Smooth muscle cell (in vitro differentiated cells): ENCODE results near the gene TSPEAR. TPM values are rescaled to one million over a fixed set of nuclear protein-coding genes. Genes with fewer than 3 reads are reported as not detected.

Experiments used
- DNase-seq: peaks from one replicate; lab custom pipeline; 2025; ENCODE audit not compliant: unreplicated experiment; lab: John Stamatoyannopoulos, UW
- H2AFZ ChIP-seq: fragments of 200-600 bp; sonication (generic); 2 replicates; pipeline ENCODE4 v1.6.0; 2016; ENCODE audit warnings: antibody characterized with exemption, low read depth, mild to moderate bottlenecking
- H3F3A ChIP-seq: fragments of 200-600 bp; sonication (generic); 2 replicates; pipeline ENCODE4 v1.6.0; 2017; ENCODE audit warnings: antibody characterized with exemption, low read depth
- H3K27ac ChIP-seq: fragments of 200-600 bp; sonication (generic); 2 replicates; pipeline ENCODE4 v1.5.1; 2016; ENCODE audit warnings: low read depth, mild to moderate bottlenecking
- H3K27me3 ChIP-seq: fragments of 200-600 bp; sonication (generic); 2 replicates; pipeline ENCODE4 v1.6.1; 2016; ENCODE audit warnings: low read depth, mild to moderate bottlenecking
- H3K36me3 ChIP-seq: fragments of 200-600 bp; sonication (generic); 2 replicates; pipeline ENCODE4 v1.5.1; 2016; ENCODE audit warnings: low read depth
- H3K4me1 ChIP-seq: fragments of 200-600 bp; sonication (generic); 2 replicates; pipeline ENCODE4 v1.5.1; 2016; ENCODE audit warnings: low read depth
- H3K4me2 ChIP-seq: fragments of 200-600 bp; sonication (generic); 2 replicates; pipeline ENCODE4 v1.6.0; 2016; ENCODE audit warnings: mild to moderate bottlenecking
- H3K4me3 ChIP-seq: fragments of 200-600 bp; sonication (generic); 2 replicates; pipeline ENCODE4 v1.5.1; 2016; ENCODE audit warnings: mild to moderate bottlenecking
- H3K79me2 ChIP-seq: fragments of 200-600 bp; sonication (generic); 2 replicates; pipeline ENCODE4 v1.6.0; 2016; ENCODE audit warnings: low read depth, mild to moderate bottlenecking
- H3K9ac ChIP-seq: fragments of 200-600 bp; sonication (generic); 2 replicates; pipeline ENCODE4 v1.6.0; 2016; ENCODE audit warnings: low read depth
- H3K9me3 ChIP-seq: fragments of 200-600 bp; sonication (generic); replicated peaks from 2 replicates; pipeline ENCODE4 v1.5.1; 2016; ENCODE audit warnings: low read depth
- H4K20me1 ChIP-seq: fragments of 200-600 bp; sonication (generic); 2 replicates; pipeline ENCODE4 v1.6.0; 2016; ENCODE audit warnings: low read depth
- CTCF ChIP-seq: fragments of 200-600 bp; sonication (generic); IDR thresholded peaks from 2 replicates; pipeline ENCODE4 v1.5.1; 2017; ENCODE audit warnings: borderline replicate concordance, mild to moderate bottlenecking, antibody characterized with exemption; ENCODE audit not compliant: insufficient read depth, poor library complexity, severe bottlenecking
- WGBS: methylation state at CpG from one replicate; pipeline ENCODE4 v1.1.7; 2016; ENCODE audit warnings: low lambda C conversion rate; 5-methylcytosine and 5-hydroxymethylcytosine counted together
- polyA plus RNA-seq: library from polyadenylated mRNA; unstranded; fragments of >200 nt; fragmentation: Nextera tagmentation; extraction: Ambion mirVana; gene quantifications from 2 replicates; pipeline ENCODE4 v1.2.1, GENCODE V29; 2016
- total RNA-seq: library from RNA; depleted of rRNA; stranded (reverse); fragments of >200 nt; gene quantifications from 2 replicates; pipeline ENCODE4 v1.2.3, GENCODE V29; 2014

TSPEAR gene
- total and polyA plus RNA-seq, 2 experiments from 2014 or later = 0.71 TPM; not detected in 1

GRCh38 chr21:44525391-44526095 is 185.8 kb downstream of the TSPEAR start:
- Histone ChIP-seq H3K4me1 (no peaks in the 10 kb centered on the region), H3K4me2 (no peak overlapping the region), H3K9ac (no peak overlapping the region), H3K79me2 (no peaks in the 10 kb centered on the region), H3K27me3 (no peaks in the 10 kb centered on the region), H2AFZ (no peak overlapping the region), H3K27ac (no peak overlapping the region), H4K20me1 (no peaks in the 10 kb centered on the region), H3K9me3 (no peaks in the 10 kb centered on the region), H3K4me3 (no peak overlapping the region), H3F3A (no peaks in the 10 kb centered on the region), H3K36me3 (no peaks in the 10 kb centered on the region)
- TF ChIP-seq CTCF = no peak
- 96% methylated on average over 20 of the region's 20 CpGs for WGBS
- no peak for DNase-seq

GRCh38 chr21:44524414-44525371 is 186.7 kb downstream of the TSPEAR start:
- H4K20me1 ChIP-seq = no peaks in the 10 kb centered on the region
- H3K9ac ChIP-seq = no peak overlapping the region
- no peaks in the 10 kb centered on the region for H3K4me1 ChIP-seq
- H3F3A ChIP-seq = no peaks in the 10 kb centered on the region
- no peaks in the 10 kb centered on the region for H3K36me3 ChIP-seq
- no peak for DNase-seq
- H3K27me3 ChIP-seq = no peaks in the 10 kb centered on the region
- H3K9me3 ChIP-seq = no peaks in the 10 kb centered on the region
- no peak overlapping the region for H2AFZ ChIP-seq
- TF ChIP-seq CTCF = no peak
- H3K79me2 ChIP-seq = no peaks in the 10 kb centered on the region
- no peak overlapping the region for H3K27ac ChIP-seq
- H3K4me2 ChIP-seq = no peak overlapping the region
- no peak overlapping the region for H3K4me3 ChIP-seq
- WGBS = 73% methylated on average over 2 of the region's 2 CpGs

- Histone ChIP-seq H3K4me1 (no peaks in the 10 kb centered on the region), H3K27me3 (no peaks in the 10 kb centered on the region), H3K4me2 (no peak overlapping the region), H3K4me3 (no peak overlapping the region), H3F3A (no peaks in the 10 kb centered on the region), H3K9me3 (no peaks in the 10 kb centered on the region), H3K27ac (no peak overlapping the region), H4K20me1 (no peaks in the 10 kb centered on the region), H3K36me3 (no peaks in the 10 kb centered on the region), H2AFZ (no peak overlapping the region), H3K79me2 (no peaks in the 10 kb centered on the region), H3K9ac (no peak overlapping the region)
- WGBS = 94% methylated on average over 1 of the region's 1 CpG
- no peak for DNase-seq
- no peak for TF ChIP-seq CTCF
These were observed 187.6 kb downstream of the TSPEAR start for GRCh38 chr21:44523567-44524413.
